Measurements from ENCODE around the gene ATG101. TPM values are rescaled to one million over a fixed set of nuclear protein-coding genes. Genes with fewer than 3 reads are reported as not detected.

The ATG101 gene
- polyA plus RNA-seq, 1 of the 3 experiments (the other 2 are of a cell fraction): 160 TPM

- Histone ChIP-seq H3K9ac (peak overlapping the region; percentile 49; the same call in 1 of the 2 replicates), H3K79me2 (ENCODE audit: insufficient read depth) (peaks cover 35% of the 10 kb centered on the region), H3K4me1 (ENCODE audit: control insufficient read depth in 1 of 2, insufficient read depth in 2 of 2, low read depth in 1 of 2, low read length in 1 of 2) (peaks cover 7 to 32% of the 10 kb centered on the region in 2 experiments; a peak in 3 of 4 replicates), H2AFZ (ENCODE audit: low read depth) (no peak overlapping the region), H3K4me2 (peak overlapping the region; percentile 61; the same call in 1 of the 2 replicates), H3F3A (replicated peaks; ENCODE audit: insufficient read depth) (peaks cover 13% of the 10 kb centered on the region), H4K20me1 (ENCODE audit: insufficient read depth) (peaks cover 5% of the 10 kb centered on the region; the same call in 1 of the 2 replicates), H3K27ac (ENCODE audit: low read depth in 2 of 2, low read length in 1 of 2) (peak overlapping the region in 1 of 2 experiments; percentile 47; a peak in 1 of 4 replicates), H3K4me3 (ENCODE audit: low read depth in 2 of 2, low read length in 1 of 2) (peak overlapping the region in 1 of 2 experiments; percentile 70; a peak in 2 of 4 replicates), H3K9me3 (no peaks in the 10 kb centered on the region), H3K36me3 (replicated peaks in 1 of 2; ENCODE audit: control insufficient read depth in 1 of 2, insufficient read depth in 2 of 2, low read length in 1 of 2) (no peaks in the 10 kb centered on the region), H3K27me3 (ENCODE audit: insufficient read depth) (no peaks in the 10 kb centered on the region), H3K9me2 (no peaks in the 10 kb centered on the region)
- CTCF ChIA-PET: interaction anchor here (0.9 to 30.2 kb wide), 6 partner anchors 13 to 66 kb away, joined by 3 to 949 read pairs (median 5); partner anchors contain the start of genes ATG101, NR4A1 and SMIM41
- DNase-seq: peak; percentile 89
- TF ChIP-seq MAX (IDR thresholded peaks at IDR 0.05; ENCODE audit: low read depth) (0 out of 2 replicates have a peak, but pooled peaks have one; percentile 13), TEAD4 (IDR thresholded peaks at IDR 0.05; ENCODE audit: borderline replicate concordance, insufficient read depth) (0 out of 2 replicates have a peak, but pooled peaks have one; percentile 30), CTCF (IDR thresholded peaks at IDR 0.05) (no peak), FOSL2 (IDR thresholded peaks at IDR 0.05; ENCODE audit: borderline replicate concordance, low read depth) (no peak), MEF2A (IDR thresholded peaks at IDR 0.05; ENCODE audit: borderline replicate concordance, low read depth) (peak; percentile 97), SMC3 (IDR thresholded peaks at IDR 0.05; ENCODE audit: low read depth, low read length) (no peak)
- POLR2A ChIA-PET: no interaction called here
- WGBS (ENCODE audit: low lambda C conversion rate): 80% methylated on average over 1 of the region's 53 CpGs
These were observed 33.1 kb upstream of the ATG101 start for GRCh38 chr12:52036587-52037171.

GRCh38 chr12:52037248-52037861, 32.4 kb upstream of the ATG101 start:
- H3F3A ChIP-seq (replicated peaks; ENCODE audit: insufficient read depth): peaks cover 13% of the 10 kb centered on the region
- H3K27me3 ChIP-seq (ENCODE audit: insufficient read depth): no peaks in the 10 kb centered on the region
- WGBS (ENCODE audit: low lambda C conversion rate): 3% methylated on average over 15 of the region's 59 CpGs
- peaks cover 35% of the 10 kb centered on the region for H3K79me2 ChIP-seq (ENCODE audit: insufficient read depth)
- ChIA-PET POLR2A (no interaction called here), CTCF (interaction anchor here (0.7 to 30.2 kb wide), 7 partner anchors 10 to 67 kb away, joined by 3 to 949 read pairs (median 4); partner anchors contain the start of genes ATG101, NR4A1 and SMIM41)
- peaks cover 7 to 30% of the 10 kb centered on the region in 2 experiments; a peak in 3 of 4 replicates for H3K4me1 ChIP-seq (ENCODE audit: control insufficient read depth in 1 of 2, insufficient read depth in 2 of 2, low read depth in 1 of 2, low read length in 1 of 2)
- peak overlapping the region; percentile 97 for H3K9ac ChIP-seq
- peak; percentile 78 for DNase-seq
- peak overlapping the region; percentile 8 to 58; a peak in 2 of 4 replicates for H3K27ac ChIP-seq (ENCODE audit: low read depth in 2 of 2, low read length in 1 of 2)
- peak overlapping the region; percentile 70 to 88 for H3K4me3 ChIP-seq (ENCODE audit: low read depth in 2 of 2, low read length in 1 of 2)
- H3K9me2 ChIP-seq: no peaks in the 10 kb centered on the region
- no peaks in the 10 kb centered on the region for H3K9me3 ChIP-seq
- H3K4me2 ChIP-seq: peak overlapping the region; percentile 83
- no peak for TF ChIP-seq CHD2 (IDR thresholded peaks at IDR 0.05; ENCODE audit: low read length, partially characterized antibody)
- TF ChIP-seq USF1 (IDR thresholded peaks at IDR 0.05; ENCODE audit: borderline replicate concordance, low read depth): no peak
- no peak for TF ChIP-seq POLR2AphosphoS5 (IDR thresholded peaks at IDR 0.05; ENCODE audit: low read depth, low read length)
- no peak for TF ChIP-seq TCF12 (IDR thresholded peaks at IDR 0.05)
- 0 out of 2 replicates have a peak, but pooled peaks have one; percentile 42 for TF ChIP-seq MXI1 (IDR thresholded peaks at IDR 0.05; ENCODE audit: low read depth, low read length)
- TF ChIP-seq NFIC (IDR thresholded peaks at IDR 0.05; ENCODE audit: borderline replicate concordance): no peak
- TF ChIP-seq PBX3 (IDR thresholded peaks at IDR 0.05): no peak
- no peak for TF ChIP-seq USF2 (IDR thresholded peaks at IDR 0.05; ENCODE audit: borderline replicate concordance, low read depth, low read length)
- TF ChIP-seq MAX (IDR thresholded peaks at IDR 0.05; ENCODE audit: low read depth): no peak
- no peak for TF ChIP-seq GATA2 (CRISPR knock-in tag; IDR thresholded peaks at IDR 0.05)
- TF ChIP-seq CTCF (IDR thresholded peaks at IDR 0.05): peak; percentile 31
- H3K36me3 ChIP-seq (replicated peaks in 1 of 2; ENCODE audit: control insufficient read depth in 1 of 2, insufficient read depth in 2 of 2, low read length in 1 of 2): no peaks in the 10 kb centered on the region
- H2AFZ ChIP-seq (ENCODE audit: low read depth): 0 out of 2 replicates have a peak overlapping the region, but pooled peaks have one; percentile 6
- peaks cover 5% of the 10 kb centered on the region; the same call in 1 of the 2 replicates for H4K20me1 ChIP-seq (ENCODE audit: insufficient read depth)

Data from SK-N-SH (cell line).